Calu3 (cell line): ENCODE results near the gene HFE. TPM values are rescaled to one million over a fixed set of nuclear protein-coding genes. Genes with fewer than 3 reads are reported as not detected.

Experiments used
- BruUV-seq: library from RNA; stranded (reverse); fragments of 400-500 nt; replicated peaks from 2 replicates; lab custom pipeline; 2021; lab: Mats Ljungman, UMichigan
- CTCF ChIA-PET: fragments of 300-600 bp; sonication (Branson Sonifier 250); formaldehyde crosslinking; loops from one replicate; lab custom pipeline; 2022; ENCODE audit warnings: antibody characterized with exemption; lab: Charles Lee
- DNase-seq: peaks from one replicate; pipeline ENCODE4 v3.0.0; 2022
- H3K27ac Mint-ChIP-seq: one replicate; pipeline ENCODE4 v1.8.0; 2022; ENCODE audit warnings: mixed read lengths; ENCODE audit not compliant: unreplicated experiment
- H3K27me3 Mint-ChIP-seq: one replicate; pipeline ENCODE4 v1.8.0; 2022; ENCODE audit warnings: mixed read lengths; ENCODE audit not compliant: unreplicated experiment
- H3K36me3 Mint-ChIP-seq: one replicate; pipeline ENCODE4 v1.8.0; 2022; ENCODE audit warnings: mild to moderate bottlenecking, moderate library complexity, mixed read lengths; ENCODE audit not compliant: insufficient read depth, unreplicated experiment
- H3K4me1 Mint-ChIP-seq: one replicate; pipeline ENCODE4 v1.8.0; 2022; ENCODE audit warnings: mild to moderate bottlenecking, low read depth, mixed read lengths; ENCODE audit not compliant: unreplicated experiment
- H3K4me3 Mint-ChIP-seq: one replicate; pipeline ENCODE4 v1.8.0; 2022; ENCODE audit warnings: mild to moderate bottlenecking, low read depth, moderate library complexity, mixed read lengths; ENCODE audit not compliant: unreplicated experiment
- H3K9me3 Mint-ChIP-seq: one replicate; pipeline ENCODE4 v1.8.0; 2022; ENCODE audit warnings: low read depth, mixed read lengths; ENCODE audit not compliant: unreplicated experiment
- CTCF ChIP-seq: fragments of 200-600 bp; IDR thresholded peaks from one replicate; pipeline ENCODE4 v1.8.0; 2022; ENCODE audit warnings: antibody characterized with exemption; ENCODE audit not compliant: unreplicated experiment
- intact Hi-C: fragments of 100-400 bp; cut with micrococcal nuclease; formaldehyde crosslinking; loops from one replicate; pipeline ENCODE4 v1.10.0; 2022; ENCODE audit not compliant: unreplicated experiment
- total RNA-seq: library from RNA; stranded (reverse); gene quantifications from 2 replicates; pipeline ENCODE4 v1.2.3, GENCODE V29; 2022

The HFE gene
- total RNA-seq, 1 experiment from 2014 or later, result 24.9 TPM

GRCh38 chr6:26122793-26123674 is 35.8 kb downstream of the HFE start:
- H3K27ac Mint-ChIP-seq, result peak overlapping the region; percentile 100
- peaks cover 14% of the 10 kb centered on the region for H3K27me3 Mint-ChIP-seq
- H3K4me1 Mint-ChIP-seq, result peaks cover 28% of the 10 kb centered on the region
- peak; percentile 97 for DNase-seq
- H3K9me3 Mint-ChIP-seq, result no peaks in the 10 kb centered on the region
- CTCF ChIA-PET, result interaction anchor here (0.6 to 2.7 kb wide), 13 partner anchors 20 to 162 kb away, joined by 3 to 21 read pairs (median 8); a partner anchor contains a TSS
- H3K36me3 Mint-ChIP-seq, result peaks cover 71% of the 10 kb centered on the region
- intact Hi-C loops, result loop anchor here (1.0 to 5.0 kb wide), 4 partner anchors 66 to 149 kb away; a partner anchor contains a TSS
- peak overlapping the region; percentile 98 for H3K4me3 Mint-ChIP-seq
- BruUV-seq, result no TSS peak
- no peak for TF ChIP-seq CTCF

GRCh38 chr6:26123675-26123946 is 36.4 kb downstream of the HFE start:
- intact Hi-C loops, result loop anchor here (1.0 to 5.0 kb wide), 4 partner anchors 66 to 149 kb away; a partner anchor contains a TSS
- H3K27ac Mint-ChIP-seq, result peak overlapping the region; percentile 100
- BruUV-seq, result TSS peak; percentile 89
- H3K9me3 Mint-ChIP-seq, result no peaks in the 10 kb centered on the region
- peak overlapping the region; percentile 98 for H3K4me3 Mint-ChIP-seq
- no peak for DNase-seq
- H3K27me3 Mint-ChIP-seq, result peaks cover 14% of the 10 kb centered on the region
- H3K4me1 Mint-ChIP-seq, result peaks cover 34% of the 10 kb centered on the region
- no peak for TF ChIP-seq CTCF
- H3K36me3 Mint-ChIP-seq, result peaks cover 77% of the 10 kb centered on the region
- CTCF ChIA-PET, result interaction anchor here (0.6 to 2.7 kb wide), 15 partner anchors 20 to 162 kb away, joined by 3 to 21 read pairs (median 6); a partner anchor contains a TSS

- BruUV-seq, result TSS peak; percentile 91
- Mint-ChIP-seq H3K4me3 (peak overlapping the region; percentile 98), H3K9me3 (no peaks in the 10 kb centered on the region), H3K36me3 (peaks cover 79% of the 10 kb centered on the region), H3K27ac (peak overlapping the region; percentile 100), H3K4me1 (peaks cover 34% of the 10 kb centered on the region), H3K27me3 (peaks cover 14% of the 10 kb centered on the region)
- CTCF ChIA-PET, result interaction anchor here (0.6 to 2.7 kb wide), 16 partner anchors 21 to 161 kb away, joined by 3 to 21 read pairs (median 6); a partner anchor contains a TSS
- DNase-seq, result peak; percentile 83
- intact Hi-C loops, result loop anchor here (1.0 to 5.0 kb wide), 5 partner anchors 33 to 148 kb away; a partner anchor contains a TSS
- TF ChIP-seq CTCF, result no peak
Measured at GRCh38 chr6:26123947-26124780, 36.9 kb downstream of the HFE start.
